ENCODE data around the gene RAPGEF5.

The RAPGEF5 gene

GRCh38 chr7:22358820-22359697 is 2.1 kb upstream of the RAPGEF5 start:
- Histone ChIP-seq H3K4me1 (ENCODE audit: low read length) (peaks cover 9% of the 10 kb centered on the region; the same call in 1 of the 2 replicates), H3K9me3 (replicated peaks; ENCODE audit: insufficient read depth, low read length) (no peaks in the 10 kb centered on the region), H3K27me3 (replicated peaks; ENCODE audit: insufficient read depth, low read length) (no peaks in the 10 kb centered on the region), H3K36me3 (replicated peaks; ENCODE audit: insufficient read depth, low read length) (no peaks in the 10 kb centered on the region), H3K4me2 (ENCODE audit: low read depth, low read length) (no peak overlapping the region), H3K79me2 (ENCODE audit: low read length) (peaks cover 23% of the 10 kb centered on the region), H4K20me1 (ENCODE audit: insufficient read depth, low read length) (no peaks in the 10 kb centered on the region), H3F3A (ENCODE audit: insufficient read depth, low read length) (0 out of 2 replicates have a peak, but pooled peaks cover 3% of the 10 kb centered on the region), H3K4me3 (ENCODE audit: low read length) (no peak overlapping the region), H3K9me2 (replicated peaks; ENCODE audit: insufficient read depth, low read length) (no peaks in the 10 kb centered on the region), H3K27ac (ENCODE audit: low read length) (no peak overlapping the region), H3K9ac (ENCODE audit: low read length) (no peak overlapping the region), H2AFZ (ENCODE audit: low read length) (no peak overlapping the region)
- TF ChIP-seq CTCF (IDR thresholded peaks at IDR 0.05; ENCODE audit: low read length) (no peak), EZH2 (optimal IDR thresholded peaks at IDR 0.05; ENCODE audit: low read depth, low read length) (no peak), EZH2phosphoT487 (IDR thresholded peaks at IDR 0.05; ENCODE audit: low read length) (no peak)
- no peak for DNase-seq

- TF ChIP-seq CTCF (IDR thresholded peaks at IDR 0.05; ENCODE audit: low read length) = no peak
- TF ChIP-seq EZH2phosphoT487 (IDR thresholded peaks at IDR 0.05; ENCODE audit: low read length) = no peak
- TF ChIP-seq EZH2 (optimal IDR thresholded peaks at IDR 0.05; ENCODE audit: low read depth, low read length) = no peak
- no peaks in the 10 kb centered on the region for H3K36me3 ChIP-seq (replicated peaks; ENCODE audit: insufficient read depth, low read length)
- no peaks in the 10 kb centered on the region for H3K9me2 ChIP-seq (replicated peaks; ENCODE audit: insufficient read depth, low read length)
- H3K79me2 ChIP-seq (ENCODE audit: low read length) = peaks cover 37% of the 10 kb centered on the region
- H3K9me3 ChIP-seq (replicated peaks; ENCODE audit: insufficient read depth, low read length) = no peaks in the 10 kb centered on the region
- no peak overlapping the region for H2AFZ ChIP-seq (ENCODE audit: low read length)
- DNase-seq = no peak
- H3K4me2 ChIP-seq (ENCODE audit: low read depth, low read length) = peak overlapping the region; percentile 28; the same call in 1 of the 2 replicates
- H3K4me1 ChIP-seq (ENCODE audit: low read length) = peaks cover 14% of the 10 kb centered on the region
- H3K27ac ChIP-seq (ENCODE audit: low read length) = no peak overlapping the region
- no peak overlapping the region for H3K9ac ChIP-seq (ENCODE audit: low read length)
- no peak overlapping the region; the same call in 1 of the 2 replicates for H3K4me3 ChIP-seq (ENCODE audit: low read length)
- H3F3A ChIP-seq (ENCODE audit: insufficient read depth, low read length) = peaks cover 4% of the 10 kb centered on the region; the same call in 1 of the 2 replicates
- H3K27me3 ChIP-seq (replicated peaks; ENCODE audit: insufficient read depth, low read length) = no peaks in the 10 kb centered on the region
- H4K20me1 ChIP-seq (ENCODE audit: insufficient read depth, low read length) = no peaks in the 10 kb centered on the region
Measured at GRCh38 chr7:22357311-22358175, 589 bp upstream of the RAPGEF5 start.

GRCh38 chr7:22356010-22356691 is 803 bp downstream of the RAPGEF5 start:
- peak overlapping the region; percentile 96 for H3K4me2 ChIP-seq (ENCODE audit: low read depth, low read length)
- H3K9me2 ChIP-seq (replicated peaks; ENCODE audit: insufficient read depth, low read length) = no peaks in the 10 kb centered on the region
- peak overlapping the region; percentile 53 for H2AFZ ChIP-seq (ENCODE audit: low read length)
- peak; percentile 51 for DNase-seq
- 0 out of 2 replicates have a peak overlapping the region, but pooled peaks have one; percentile 3 for H3K27ac ChIP-seq (ENCODE audit: low read length)
- no peaks in the 10 kb centered on the region for H3K36me3 ChIP-seq (replicated peaks; ENCODE audit: insufficient read depth, low read length)
- H3K4me3 ChIP-seq (ENCODE audit: low read length) = peak overlapping the region; percentile 70
- no peak for TF ChIP-seq EZH2phosphoT487 (IDR thresholded peaks at IDR 0.05; ENCODE audit: low read length)
- no peaks in the 10 kb centered on the region for H3K27me3 ChIP-seq (replicated peaks; ENCODE audit: insufficient read depth, low read length)
- H3K9me3 ChIP-seq (replicated peaks; ENCODE audit: insufficient read depth, low read length) = no peaks in the 10 kb centered on the region
- H3K4me1 ChIP-seq (ENCODE audit: low read length) = peaks cover 26% of the 10 kb centered on the region
- H3K79me2 ChIP-seq (ENCODE audit: low read length) = peaks cover 44% of the 10 kb centered on the region
- peak overlapping the region; percentile 55 for H3K9ac ChIP-seq (ENCODE audit: low read length)
- no peaks in the 10 kb centered on the region for H4K20me1 ChIP-seq (ENCODE audit: insufficient read depth, low read length)
- peaks cover 18% of the 10 kb centered on the region for H3F3A ChIP-seq (ENCODE audit: insufficient read depth, low read length)
